Activated T-helper 17 cell treated with anti-CD3 and anti-CD28 coated beads, Interleukin-2, amount 50 U/mL, for 72 hours (primary cell): ENCODE results near the gene C19orf53. TPM values are rescaled to one million over a fixed set of nuclear protein-coding genes. Genes with fewer than 3 reads are reported as not detected.

ENCODE experiments used
- ATAC-seq: fragments of 150-1000 bp; cut with Tn5 transposase; replicated peaks from 2 replicates; pipeline ENCODE4 v1.10.0; 2021; ENCODE audit warnings: mild to moderate bottlenecking, moderate library complexity
- H3K27ac Mint-ChIP-seq: one replicate; pipeline ENCODE4 v1.8.0; 2022; ENCODE audit warnings: mixed read lengths
- H3K27me3 Mint-ChIP-seq: one replicate; pipeline ENCODE4 v1.8.0; 2022; ENCODE audit warnings: mixed read lengths
- H3K36me3 Mint-ChIP-seq: one replicate; pipeline ENCODE4 v1.8.0; 2022; ENCODE audit warnings: low read depth, mild to moderate bottlenecking, mixed read lengths
- H3K4me1 Mint-ChIP-seq: one replicate; pipeline ENCODE4 v1.8.0; 2022; ENCODE audit warnings: mixed read lengths
- H3K4me3 Mint-ChIP-seq: one replicate; pipeline ENCODE4 v1.8.0; 2022; ENCODE audit warnings: mild to moderate bottlenecking, mixed read lengths
- H3K9me3 Mint-ChIP-seq: one replicate; pipeline ENCODE4 v1.8.0; 2022; ENCODE audit warnings: mixed read lengths
- total RNA-seq, 2 donors: library from RNA; stranded (reverse); gene quantifications; one replicate each; pipeline ENCODE4 v1.2.3, GENCODE V29; 2022

The C19orf53 gene
- total RNA-seq, 2 donors from 2014 or later: 76.7 to 127 TPM

- Mint-ChIP-seq H3K9me3 (no peaks in the 10 kb centered on the region), H3K36me3 (no peaks in the 10 kb centered on the region), H3K27ac (peak overlapping the region; percentile 84), H3K4me1 (peaks cover 7% of the 10 kb centered on the region), H3K4me3 (peak overlapping the region; percentile 100), H3K27me3 (no peaks in the 10 kb centered on the region)
- ATAC-seq: no peak
Measured at GRCh38 chr19:13796301-13797057, 22.2 kb downstream of the C19orf53 start.

- peak overlapping the region; percentile 100 for H3K4me3 Mint-ChIP-seq
- ATAC-seq: no peak
- peaks cover 7% of the 10 kb centered on the region for H3K4me1 Mint-ChIP-seq
- no peaks in the 10 kb centered on the region for H3K27me3 Mint-ChIP-seq
- H3K27ac Mint-ChIP-seq: peak overlapping the region; percentile 84
- no peaks in the 10 kb centered on the region for H3K9me3 Mint-ChIP-seq
- no peaks in the 10 kb centered on the region for H3K36me3 Mint-ChIP-seq
Measured at GRCh38 chr19:13797058-13797440, 22.8 kb downstream of the C19orf53 start.

GRCh38 chr19:13797870-13798269, 23.6 kb downstream of the C19orf53 start:
- Mint-ChIP-seq H3K4me1 (peaks cover 7% of the 10 kb centered on the region), H3K27ac (no peak overlapping the region), H3K36me3 (no peaks in the 10 kb centered on the region), H3K4me3 (no peak overlapping the region), H3K27me3 (no peaks in the 10 kb centered on the region), H3K9me3 (no peaks in the 10 kb centered on the region)
- ATAC-seq: no peak

- Mint-ChIP-seq H3K36me3 (no peaks in the 10 kb centered on the region), H3K9me3 (no peaks in the 10 kb centered on the region), H3K4me1 (peaks cover 7% of the 10 kb centered on the region), H3K4me3 (no peak overlapping the region), H3K27ac (no peak overlapping the region), H3K27me3 (no peaks in the 10 kb centered on the region)
- no peak for ATAC-seq
Measured at GRCh38 chr19:13799669-13800068, 25.4 kb downstream of the C19orf53 start.

GRCh38 chr19:13803038-13803437, 28.8 kb downstream of the C19orf53 start:
- H3K27me3 Mint-ChIP-seq: no peaks in the 10 kb centered on the region
- no peaks in the 10 kb centered on the region for H3K4me1 Mint-ChIP-seq
- no peak overlapping the region for H3K27ac Mint-ChIP-seq
- no peaks in the 10 kb centered on the region for H3K36me3 Mint-ChIP-seq
- no peak for ATAC-seq
- H3K4me3 Mint-ChIP-seq: no peak overlapping the region
- H3K9me3 Mint-ChIP-seq: no peaks in the 10 kb centered on the region

GRCh38 chr19:13804830-13805683, 30.8 kb downstream of the C19orf53 start:
- no peaks in the 10 kb centered on the region for H3K27me3 Mint-ChIP-seq
- peaks cover 8% of the 10 kb centered on the region for H3K36me3 Mint-ChIP-seq
- H3K4me1 Mint-ChIP-seq: no peaks in the 10 kb centered on the region
- peak; percentile 29 for ATAC-seq
- H3K9me3 Mint-ChIP-seq: no peaks in the 10 kb centered on the region
- H3K27ac Mint-ChIP-seq: no peak overlapping the region
- H3K4me3 Mint-ChIP-seq: no peak overlapping the region

GRCh38 chr19:13806728-13807127, 32.5 kb downstream of the C19orf53 start:
- no peak for ATAC-seq
- Mint-ChIP-seq H3K4me3 (no peak overlapping the region), H3K9me3 (no peaks in the 10 kb centered on the region), H3K27ac (no peak overlapping the region), H3K36me3 (peaks cover 12% of the 10 kb centered on the region), H3K27me3 (no peaks in the 10 kb centered on the region), H3K4me1 (no peaks in the 10 kb centered on the region)

- Mint-ChIP-seq H3K4me3 (no peak overlapping the region), H3K4me1 (no peaks in the 10 kb centered on the region), H3K36me3 (peaks cover 12% of the 10 kb centered on the region), H3K9me3 (no peaks in the 10 kb centered on the region), H3K27ac (no peak overlapping the region), H3K27me3 (no peaks in the 10 kb centered on the region)
- ATAC-seq: no peak
Measured at GRCh38 chr19:13807421-13808021, 33.3 kb downstream of the C19orf53 start.

GRCh38 chr19:13808856-13809255, 34.6 kb downstream of the C19orf53 start:
- Mint-ChIP-seq H3K27me3 (no peaks in the 10 kb centered on the region), H3K4me3 (no peak overlapping the region), H3K36me3 (peaks cover 22% of the 10 kb centered on the region), H3K9me3 (no peaks in the 10 kb centered on the region), H3K27ac (no peak overlapping the region), H3K4me1 (peaks cover 5% of the 10 kb centered on the region)
- no peak for ATAC-seq

GRCh38 chr19:13812544-13812943, 38.3 kb downstream of the C19orf53 start:
- Mint-ChIP-seq H3K9me3 (no peaks in the 10 kb centered on the region), H3K27me3 (no peaks in the 10 kb centered on the region), H3K36me3 (peaks cover 22% of the 10 kb centered on the region), H3K4me3 (no peak overlapping the region), H3K27ac (no peak overlapping the region), H3K4me1 (peaks cover 5% of the 10 kb centered on the region)
- no peak for ATAC-seq

- Mint-ChIP-seq H3K27ac (no peak overlapping the region), H3K27me3 (no peaks in the 10 kb centered on the region), H3K4me3 (no peak overlapping the region), H3K9me3 (no peaks in the 10 kb centered on the region), H3K4me1 (peaks cover 5% of the 10 kb centered on the region), H3K36me3 (peaks cover 22% of the 10 kb centered on the region)
- no peak for ATAC-seq
Measured at GRCh38 chr19:13813147-13813546, 38.9 kb downstream of the C19orf53 start.

GRCh38 chr19:13814550-13814949, 40.3 kb downstream of the C19orf53 start:
- ATAC-seq: no peak
- Mint-ChIP-seq H3K36me3 (peaks cover 19% of the 10 kb centered on the region), H3K4me3 (no peak overlapping the region), H3K9me3 (no peaks in the 10 kb centered on the region), H3K4me1 (peaks cover 5% of the 10 kb centered on the region), H3K27ac (no peak overlapping the region), H3K27me3 (no peaks in the 10 kb centered on the region)

- ATAC-seq: peak; percentile 86
- H3K9me3 Mint-ChIP-seq: no peaks in the 10 kb centered on the region
- peaks cover 5% of the 10 kb centered on the region for H3K4me1 Mint-ChIP-seq
- no peaks in the 10 kb centered on the region for H3K27me3 Mint-ChIP-seq
- peak overlapping the region; percentile 67 for H3K4me3 Mint-ChIP-seq
- H3K36me3 Mint-ChIP-seq: peaks cover 17% of the 10 kb centered on the region
- H3K27ac Mint-ChIP-seq: no peak overlapping the region
Measured at GRCh38 chr19:13817018-13817614, 42.9 kb downstream of the C19orf53 start.

- Mint-ChIP-seq H3K36me3 (peaks cover 15% of the 10 kb centered on the region), H3K4me3 (peak overlapping the region; percentile 67), H3K9me3 (no peaks in the 10 kb centered on the region)
Measured at GRCh38 chr19:13817615-13818371, 43.5 kb downstream of the C19orf53 start.

More at GRCh38 chr19:13817615-13818371, 43.5 kb downstream of the C19orf53 start:
- Mint-ChIP-seq H3K27ac (no peak overlapping the region), H3K4me1 (peaks cover 5% of the 10 kb centered on the region), H3K27me3 (no peaks in the 10 kb centered on the region)
- ATAC-seq: peak; percentile 84
